DMS153 treated with DMSO at 0.1 percent for 48 hours (cell line): ENCODE data around the gene CLDN15.
"Not testable (repeated sequence)": the region's sequence is repeated elsewhere in the genome, so short reads cannot be mapped to it uniquely, and the experiment has no call there.

Source experiments
- DNase-seq: peaks from one replicate; lab custom pipeline; 2025; ENCODE audit not compliant: unreplicated experiment; lab: John Stamatoyannopoulos, UW

CLDN15 gene

GRCh38 chr7:101237206-101238067 lies at the start of gene CLDN15:
Gene CLDN15, minus strand, starts transcription at chr7:101237802. Its CDS starts 221 bp downstream, at chr7:101237581.
- DNase-seq, result no peak

- DNase-seq, result no peak
Measured at GRCh38 chr7:101287032-101287431, 49.4 kb upstream of the CLDN15 start.

- not testable (repeated sequence) for DNase-seq
Measured at GRCh38 chr7:101285880-101286279, 48.3 kb upstream of the CLDN15 start.

DNA sequence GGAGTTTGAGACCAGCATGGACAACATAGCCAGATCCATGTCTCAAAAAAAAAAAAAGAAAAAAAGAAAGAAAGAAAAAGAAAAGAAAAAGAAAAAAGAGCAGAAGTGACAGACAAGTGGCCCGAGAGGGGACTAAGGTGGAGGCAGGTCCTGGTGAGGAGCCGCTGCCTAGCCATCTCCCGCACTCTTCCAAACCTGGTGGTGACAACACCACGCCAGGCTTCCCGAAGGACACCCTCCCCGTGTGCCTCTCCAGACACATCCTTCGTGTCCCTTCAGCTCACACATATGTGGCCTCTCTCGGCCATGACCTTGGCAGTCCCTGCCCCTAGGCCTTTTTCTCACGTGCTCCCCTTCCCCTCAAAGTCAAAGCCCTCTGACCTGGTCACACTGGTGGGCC lies 47.6 kb upstream of the CLDN15 start:
- no peak for DNase-seq

DNA sequence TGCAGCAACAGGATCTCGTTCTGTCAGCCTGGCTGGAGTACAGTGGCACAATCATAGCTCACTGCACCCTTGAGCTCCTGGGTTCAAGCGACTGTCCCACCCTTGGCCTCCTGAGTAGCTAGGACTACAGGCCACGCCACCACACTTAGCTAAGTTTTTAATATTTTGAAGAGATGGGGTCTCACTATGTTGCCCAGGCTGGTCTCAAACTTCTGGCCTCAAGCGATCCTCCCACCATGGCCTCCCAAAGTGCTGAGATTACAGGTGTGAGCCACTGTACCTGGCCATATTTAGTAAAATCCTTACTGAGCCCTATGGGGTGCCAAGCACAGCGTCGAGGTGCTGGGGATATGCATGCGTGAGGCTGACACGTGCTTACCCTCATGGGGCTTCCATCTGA lies 43.3 kb upstream of the CLDN15 start:
- not testable (repeated sequence) for DNase-seq

- no peak for DNase-seq
Measured at GRCh38 chr7:101278461-101279292, 41.1 kb upstream of the CLDN15 start.

GRCh38 chr7:101277155-101277554 lies 39.6 kb upstream of the CLDN15 start:
- no peak for DNase-seq

GRCh38 chr7:101273206-101273605 lies 35.6 kb upstream of the CLDN15 start:
- no peak for DNase-seq

GRCh38 chr7:101271021-101271420 lies 33.4 kb upstream of the CLDN15 start:
- no peak for DNase-seq

DNA sequence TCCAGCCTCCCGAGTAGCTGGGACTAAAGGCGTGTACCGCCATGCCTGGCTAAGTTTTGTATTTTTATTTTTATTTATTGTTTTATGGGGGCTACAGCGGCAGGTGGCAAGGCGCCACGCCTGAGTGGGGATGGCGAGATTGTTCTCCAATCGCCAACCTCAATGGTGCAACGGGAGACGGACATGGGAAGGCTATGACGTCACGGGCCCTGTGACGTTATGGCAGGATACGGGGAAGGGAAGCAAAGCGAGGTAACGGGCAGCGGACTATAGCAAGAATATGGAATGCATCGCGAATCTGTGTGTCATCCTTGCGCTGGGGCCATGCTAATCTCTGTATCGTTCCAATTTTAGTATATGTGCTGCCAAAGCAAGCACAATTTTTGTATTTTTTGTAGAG lies 32.1 kb upstream of the CLDN15 start:
- no peak for DNase-seq

DNA sequence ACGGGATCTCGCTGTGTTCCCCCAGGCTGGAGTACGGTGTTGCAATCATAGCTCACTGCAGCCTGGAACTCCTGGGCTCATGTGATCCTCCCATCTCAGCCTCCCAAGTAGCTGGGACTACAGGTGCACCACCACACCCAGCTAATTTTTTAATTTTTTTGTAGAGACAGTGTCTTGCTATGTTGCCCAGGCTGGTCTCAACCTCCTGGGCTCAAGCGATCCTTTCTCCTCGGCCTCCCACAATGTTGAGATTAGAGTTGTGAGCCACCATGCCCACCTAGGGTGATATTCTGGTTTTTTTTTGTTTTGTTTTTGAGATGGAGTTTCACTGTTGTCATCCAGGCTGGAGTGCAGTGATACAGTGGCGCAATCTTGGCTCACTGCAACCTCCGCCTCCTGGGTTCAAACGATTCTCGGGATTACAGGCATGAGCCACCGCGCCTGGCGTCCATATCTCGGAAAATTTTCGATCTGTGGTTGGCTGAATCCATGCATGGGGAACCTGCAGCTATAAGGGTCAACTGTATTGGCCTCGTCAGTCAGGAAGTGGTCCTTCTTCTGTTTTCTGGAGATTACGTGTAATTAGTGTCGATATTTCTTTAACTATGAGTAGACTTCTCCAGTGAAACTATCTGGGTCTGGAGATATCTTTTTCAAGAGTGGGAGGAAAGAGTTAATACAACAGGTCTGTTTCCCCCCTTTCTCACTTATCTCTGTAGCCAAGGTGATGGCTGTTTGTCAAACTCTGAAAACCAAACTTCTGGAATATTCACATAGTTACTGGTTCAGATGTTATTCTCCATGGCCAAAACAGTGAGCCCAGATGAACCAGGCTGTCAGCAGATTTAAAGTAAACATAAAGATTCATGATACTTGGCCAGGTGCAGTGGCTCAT lies 28.3 kb upstream of the CLDN15 start:
- DNase-seq, result no peak

DNA sequence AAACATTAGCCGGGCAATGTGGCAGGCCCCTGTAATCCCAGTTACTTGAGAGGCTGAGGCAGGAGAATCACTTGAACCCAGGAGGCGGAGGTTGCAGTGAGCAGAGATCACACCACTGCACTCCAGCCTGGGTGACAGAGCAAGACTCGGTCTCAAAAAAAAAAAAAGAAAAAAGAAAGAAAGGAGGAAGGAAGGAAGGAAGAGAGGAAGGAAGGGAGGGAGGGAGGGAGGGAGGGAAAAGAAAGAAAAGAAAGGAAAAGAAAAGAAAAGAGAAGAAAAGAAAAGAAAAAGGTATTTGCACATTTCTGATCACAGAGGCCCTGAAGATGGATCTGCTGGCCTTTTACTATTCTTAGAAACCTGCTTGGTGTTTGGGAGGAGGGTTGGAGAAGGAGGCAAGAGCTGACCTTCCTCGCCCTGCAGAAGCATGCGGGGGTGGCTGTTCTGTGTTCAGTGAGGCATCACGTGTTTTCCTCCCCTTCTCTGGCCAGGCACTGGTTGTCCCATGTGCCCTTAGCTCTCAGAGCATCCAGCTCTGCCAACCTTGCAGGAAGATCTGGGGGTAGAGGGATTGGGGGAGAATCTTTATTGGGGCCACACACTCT lies 26.6 kb upstream of the CLDN15 start:
- not testable (repeated sequence) for DNase-seq

GRCh38 chr7:101258243-101258731 lies 20.7 kb upstream of the CLDN15 start:
- DNase-seq, result no peak

DNA sequence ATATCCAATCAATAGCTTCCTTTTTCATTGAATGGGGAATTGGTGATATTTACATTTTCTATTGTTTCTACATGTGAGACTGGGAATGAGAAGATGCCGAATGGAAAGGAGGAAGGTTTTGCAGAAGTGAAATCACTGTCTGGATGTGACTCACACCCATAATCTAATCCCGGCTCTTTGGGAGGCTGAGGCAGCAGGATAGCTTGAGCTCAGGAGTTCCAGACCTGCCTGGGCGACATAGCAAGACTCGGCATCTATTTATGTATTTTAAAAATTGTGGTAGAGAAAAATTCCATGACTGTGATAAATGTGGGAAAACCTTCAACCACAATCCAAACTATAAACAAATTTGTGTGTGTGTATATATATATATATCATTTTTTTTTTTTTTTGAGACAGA lies 18.2 kb upstream of the CLDN15 start:
- DNase-seq, result no peak

DNA sequence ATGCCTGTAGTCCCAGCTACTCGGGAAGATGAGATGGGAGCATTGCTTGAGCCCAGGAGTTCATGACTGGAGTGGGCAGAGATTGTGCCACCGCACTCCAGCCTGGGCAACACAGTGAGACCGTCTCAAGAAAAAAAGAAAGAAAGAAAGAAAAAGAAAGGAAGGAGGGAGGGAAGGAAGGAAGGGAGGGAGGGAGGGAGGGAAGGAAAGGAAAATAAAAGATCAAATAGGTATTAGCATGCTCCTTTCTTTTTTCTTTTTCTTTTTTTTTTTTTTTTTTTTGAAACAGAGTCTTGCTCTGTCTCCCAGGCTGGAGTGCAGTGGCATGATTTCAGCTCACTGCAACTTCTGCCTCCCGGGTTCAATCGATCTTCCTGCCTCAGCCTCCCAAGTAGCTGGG lies 15.6 kb upstream of the CLDN15 start:
- DNase-seq, result not testable (repeated sequence)

DNA sequence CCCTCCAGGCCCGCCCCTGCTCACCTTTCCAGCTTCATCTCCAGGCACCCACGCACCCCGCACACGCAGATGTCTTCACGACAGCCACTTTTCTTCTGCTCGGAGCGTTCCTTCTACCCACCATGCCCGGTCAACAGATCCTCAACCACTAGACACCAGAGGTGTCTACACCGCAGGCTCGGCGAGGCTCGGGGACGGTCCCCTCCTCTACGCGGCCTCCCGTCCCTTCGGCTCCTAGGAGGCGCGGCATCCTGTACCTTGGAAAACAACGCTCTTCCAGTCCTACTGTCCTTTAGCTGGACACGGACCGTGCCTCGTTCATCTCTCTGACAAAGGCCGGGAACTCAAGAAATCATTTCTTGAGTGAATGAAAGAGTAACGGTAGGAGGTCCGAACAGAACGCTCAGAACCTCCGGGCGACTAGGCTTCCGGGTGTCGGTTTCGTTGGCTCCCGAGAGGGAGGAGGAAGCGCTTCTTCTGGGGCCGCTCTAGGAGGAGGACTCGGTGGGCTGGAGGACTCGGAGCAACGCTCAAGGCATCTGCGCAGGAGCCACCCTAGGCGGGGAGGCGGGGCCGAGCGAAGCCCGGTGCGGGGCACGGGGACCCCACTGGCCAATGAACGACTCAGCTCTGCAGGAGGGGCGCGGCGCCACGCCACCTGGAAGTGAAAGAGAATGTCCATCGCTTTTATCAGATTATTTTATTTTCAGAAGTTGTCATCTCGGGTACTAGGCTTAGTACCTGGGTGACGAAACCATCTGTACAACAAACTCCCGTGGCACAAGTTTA lies 14.5 kb upstream of the CLDN15 start:
- DNase-seq, result peak; percentile 88

- no peak for DNase-seq
Measured at GRCh38 chr7:101250324-101250723, 12.7 kb upstream of the CLDN15 start.

DNA sequence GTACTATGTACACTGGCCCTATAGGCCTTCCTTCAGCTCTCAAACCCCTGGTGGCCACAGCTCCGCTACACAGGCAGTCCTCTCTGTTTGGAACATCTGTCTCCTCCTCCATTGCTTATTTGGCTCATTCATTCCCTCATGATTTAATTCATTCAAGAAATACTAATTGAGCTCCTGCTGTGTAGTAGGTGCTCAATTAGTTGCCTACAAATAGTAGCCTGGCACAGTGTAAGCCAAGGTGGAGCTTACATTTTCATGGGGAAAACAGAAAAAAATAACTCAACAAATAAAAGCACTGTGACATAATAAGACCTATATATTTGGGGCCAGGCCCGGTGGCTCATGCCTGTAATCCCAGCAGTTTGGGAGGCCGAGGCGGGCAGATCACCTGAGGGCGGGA lies 10.7 kb upstream of the CLDN15 start:
- no peak for DNase-seq

DNA sequence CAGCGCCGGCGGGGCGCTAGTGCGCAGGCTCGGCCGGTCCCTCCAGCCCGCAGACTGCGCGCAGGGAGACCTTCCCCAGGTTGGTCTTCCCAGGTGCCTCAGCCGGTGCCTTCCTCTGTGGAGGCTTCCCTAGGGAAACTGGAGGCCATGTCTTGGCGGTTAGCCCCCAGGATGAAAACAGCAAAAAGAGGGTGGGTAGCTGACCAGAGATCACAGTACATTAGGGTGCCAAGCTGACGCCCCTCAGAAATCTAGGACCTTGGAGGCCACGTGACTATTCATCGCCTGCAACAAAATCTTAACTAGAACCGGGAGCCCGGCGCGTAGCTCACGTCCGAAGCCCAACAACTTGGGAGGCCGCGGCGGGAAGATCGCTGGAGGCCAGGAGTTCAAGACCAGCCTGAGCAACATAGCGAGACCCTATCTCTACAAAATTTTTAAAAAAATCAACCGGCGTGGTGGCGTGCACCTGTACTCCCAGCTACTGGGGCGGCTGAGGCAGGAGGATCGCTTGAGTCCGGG lies 7.6 kb upstream of the CLDN15 start:
- no peak for DNase-seq
